Right ventricle myocardium superior (tissue), 1 donor: ENCODE results near the gene IGSF22. TPM values are rescaled to one million over a fixed set of nuclear protein-coding genes. Genes with fewer than 3 reads are reported as not detected.
"Not testable (repeated sequence)": the region's sequence is repeated elsewhere in the genome, so short reads cannot be mapped to it uniquely, and the experiment has no call there.

Source experiments
- ATAC-seq: fragments of 200-7000 bp; cut with Tn5 transposase; one replicate; pipeline ENCODE4 v1.9.1; 2020; ENCODE audit warnings: mild to moderate bottlenecking; ENCODE audit not compliant: poor library complexity
- DNase-seq: peaks from one replicate; pipeline ENCODE4 v3.0.0-alpha.2; 2020
- intact Hi-C: fragments of 100-400 bp; cut with DNase I; formaldehyde crosslinking; loops from one replicate; pipeline ENCODE4 v1.11.2; 2022
- total RNA-seq: library from RNA; stranded (reverse); fragmentation: NEBNext Ultra II Directional; extraction: Animal tissue kit (Norgen Biotek cat#: 25700); gene quantifications from one replicate; pipeline ENCODE4 v1.2.1, GENCODE V29; 2021
- donor health status: DM: no; HTN: yes; CAD: no; lungs with severe emphysema.

The IGSF22 gene
- total RNA-seq, 1 donor from 2014 or later = 0.86 TPM

DNA sequence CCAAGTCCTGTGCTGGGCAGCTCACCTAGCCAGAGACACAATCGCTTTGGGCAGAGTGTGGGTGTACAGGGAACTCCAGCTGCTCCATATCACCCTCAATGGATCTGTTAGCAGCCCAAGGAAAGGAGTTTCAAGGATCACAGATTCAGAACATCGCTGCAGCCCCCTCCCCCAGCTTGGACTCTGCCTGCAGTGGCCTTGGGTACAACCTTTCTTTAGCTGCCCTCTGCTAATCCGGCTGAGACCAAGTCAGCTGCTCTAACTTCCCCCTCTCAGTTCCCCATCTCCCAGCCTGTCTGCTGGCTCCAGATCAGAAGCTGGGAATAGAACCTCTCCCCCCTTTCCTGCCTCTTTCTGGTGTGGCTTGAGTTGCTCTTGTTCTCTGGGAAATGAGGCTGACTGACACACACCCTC lies 26.1 kb downstream of the IGSF22 start:
- intact Hi-C loops = loop anchor here (10.0 kb wide), 1 partner anchor 115 kb away; the partner anchor contains the start of gene UEVLD
- no peak for DNase-seq
- peak; percentile 24 for ATAC-seq

DNA sequence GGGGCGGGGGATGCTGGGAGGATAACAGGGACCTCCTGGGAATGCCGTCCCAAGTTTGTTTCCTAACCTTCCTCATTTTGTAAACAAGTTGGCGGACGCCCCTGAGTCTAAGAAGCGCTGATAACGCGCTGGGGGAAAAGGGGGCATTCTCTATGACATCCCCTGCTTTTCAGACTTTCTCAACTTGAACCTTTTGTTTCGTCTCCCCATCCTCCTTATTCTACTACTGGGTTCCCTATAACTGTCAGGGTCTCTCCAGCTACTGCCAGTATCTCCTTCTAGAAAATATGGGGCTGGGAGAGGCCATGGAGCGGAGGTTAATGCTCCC lies 26.8 kb downstream of the IGSF22 start:
- ATAC-seq (no peak), DNase-seq (no peak)
- intact Hi-C loops = no loop called here

DNA sequence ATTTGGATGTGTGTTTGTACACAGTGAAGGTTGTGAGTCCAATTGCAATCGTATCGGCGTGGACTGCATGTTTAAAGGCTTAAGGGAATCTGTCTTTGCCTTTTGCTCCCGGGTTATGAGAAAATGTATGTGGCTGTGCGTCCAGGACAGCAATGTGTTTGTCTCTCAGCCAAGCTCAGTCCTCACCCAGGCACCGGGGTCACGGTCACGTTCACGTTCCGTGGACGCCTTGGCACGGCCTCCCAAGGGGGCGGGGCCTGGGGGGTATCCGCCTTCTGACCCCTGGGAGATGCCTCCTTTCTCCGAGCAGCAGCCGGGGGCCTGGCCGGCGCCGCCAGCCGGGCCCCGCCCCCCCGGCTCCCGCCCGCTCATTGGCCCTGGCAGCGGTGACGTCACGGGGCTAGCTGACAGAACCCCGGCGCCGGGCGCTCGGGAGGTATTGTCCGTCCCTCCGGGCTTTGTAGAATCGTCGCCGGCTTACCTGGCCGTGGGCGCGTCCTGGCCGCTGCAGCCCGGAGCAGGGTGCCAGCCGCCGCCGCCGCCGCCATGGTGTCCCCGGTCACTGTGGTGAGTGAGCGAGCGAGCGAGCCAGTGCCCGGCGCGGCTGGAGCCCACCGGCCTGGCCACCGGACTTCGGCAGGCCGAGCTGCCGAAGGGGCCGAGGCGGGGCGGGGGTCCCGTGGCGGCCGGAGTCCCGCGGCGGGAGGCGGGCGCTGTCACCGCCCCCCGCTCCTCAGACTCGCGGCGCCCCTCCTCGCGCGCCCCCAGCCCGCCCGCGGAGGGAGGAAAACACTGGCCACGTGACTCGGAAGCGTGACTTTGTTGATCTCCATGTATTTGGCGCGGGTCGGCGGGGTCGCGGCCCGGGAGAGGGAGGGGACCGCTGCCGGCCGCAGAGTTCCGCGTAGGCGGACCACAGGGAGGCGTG lies 27.4 kb downstream of the IGSF22 start, which contains the start of gene TMEM86A:
TSS of gene TMEM86A (plus strand) at position 439 of the 928 bp plus-strand sequence. CDS start at position 547, 108 bp downstream.
- intact Hi-C loops = no loop called here
- peak; percentile 96 for ATAC-seq
- DNase-seq = peak; percentile 97

DNA sequence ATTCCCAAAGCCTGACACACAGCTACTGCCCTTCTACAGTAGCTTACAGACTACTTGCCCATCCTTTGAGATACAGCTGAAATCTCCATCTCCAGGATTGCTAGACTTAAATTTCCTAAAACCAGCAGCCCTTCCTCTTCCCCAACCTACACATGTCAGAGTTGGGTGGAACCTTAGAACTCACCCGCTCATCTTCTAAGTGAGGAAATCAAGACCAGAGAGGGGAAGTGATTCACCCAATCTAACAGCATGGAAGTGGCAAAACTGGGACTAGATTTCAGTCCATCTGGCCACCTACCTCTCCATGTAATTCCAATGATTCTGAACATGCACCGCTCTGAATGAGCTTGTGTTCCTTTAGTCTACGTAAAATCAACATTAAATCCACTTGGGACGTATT lies 28.4 kb downstream of the IGSF22 start:
- intact Hi-C loops = no loop called here

DNA sequence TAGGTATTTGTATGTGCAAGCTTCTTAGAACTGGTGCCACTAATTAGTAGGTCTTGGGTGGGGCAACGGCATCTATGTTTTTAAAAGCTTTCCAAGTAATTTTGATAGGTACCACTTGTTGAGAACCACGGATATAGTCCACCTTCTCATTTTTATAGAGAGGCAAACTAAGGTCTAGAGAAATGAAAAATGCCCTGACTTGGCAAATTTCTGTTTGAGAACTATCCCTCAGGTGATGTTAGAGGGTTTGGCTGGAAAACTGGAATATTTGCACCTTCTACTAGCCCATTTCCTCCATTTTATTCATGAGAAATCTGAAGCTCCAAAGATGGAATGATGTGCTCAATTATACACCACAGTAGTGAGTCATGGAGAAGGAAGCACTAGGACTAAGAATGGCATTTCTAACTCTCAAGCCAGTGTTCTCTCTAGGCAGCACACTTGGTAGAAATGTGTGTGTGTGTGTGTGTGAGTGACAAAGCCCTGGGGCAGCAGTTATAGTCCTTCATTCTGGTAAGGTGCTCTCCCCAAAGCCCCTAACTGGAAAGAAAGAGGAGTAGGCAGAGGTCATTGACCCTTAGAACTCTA lies 29.3 kb downstream of the IGSF22 start:
- DNase-seq (no peak), ATAC-seq (no peak)
- intact Hi-C loops = no loop called here

More for the DNA sequence above, 28.4 kb downstream of the IGSF22 start:
- DNase-seq (no peak), ATAC-seq (no peak)

DNA sequence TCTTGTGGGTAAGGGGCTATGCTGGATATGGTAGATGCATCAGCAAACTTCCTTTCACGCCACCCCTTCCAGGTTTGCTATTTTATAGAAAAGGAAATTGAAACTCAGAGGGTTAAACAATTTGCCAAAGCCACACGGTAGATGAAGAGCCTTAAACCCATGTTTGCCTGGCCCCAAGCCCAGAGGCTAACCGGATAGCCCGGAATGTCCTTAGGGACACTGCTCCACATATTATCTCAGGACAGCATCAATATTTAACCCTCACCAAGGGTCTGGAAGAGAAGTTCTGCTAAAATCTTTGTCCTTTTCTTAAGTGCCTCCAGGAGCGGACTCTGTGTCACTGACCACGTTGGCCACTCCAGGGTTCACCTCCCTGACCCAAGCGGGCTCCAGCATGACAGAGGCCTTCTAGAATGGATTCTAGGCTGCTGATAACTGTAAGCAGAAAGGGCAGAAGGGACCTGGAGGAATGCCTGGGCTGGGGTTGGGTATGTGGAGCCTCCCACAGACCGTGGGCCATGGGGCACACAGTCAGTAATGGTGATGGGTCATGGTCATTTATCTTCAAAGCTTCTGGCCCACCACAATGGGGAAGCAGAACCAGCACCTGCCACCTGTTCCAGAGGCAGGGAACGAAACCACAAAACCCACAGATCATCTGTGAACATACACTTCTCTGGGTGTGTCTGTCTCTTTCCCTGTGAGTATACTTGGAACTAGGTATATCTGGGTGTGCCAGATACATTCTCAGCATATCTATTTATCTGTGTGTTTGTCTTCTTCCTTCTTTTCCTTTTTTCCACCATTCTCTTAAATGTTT lies 32.8 kb downstream of the IGSF22 start:
- ATAC-seq (no peak), DNase-seq (no peak)
- intact Hi-C loops = no loop called here

DNA sequence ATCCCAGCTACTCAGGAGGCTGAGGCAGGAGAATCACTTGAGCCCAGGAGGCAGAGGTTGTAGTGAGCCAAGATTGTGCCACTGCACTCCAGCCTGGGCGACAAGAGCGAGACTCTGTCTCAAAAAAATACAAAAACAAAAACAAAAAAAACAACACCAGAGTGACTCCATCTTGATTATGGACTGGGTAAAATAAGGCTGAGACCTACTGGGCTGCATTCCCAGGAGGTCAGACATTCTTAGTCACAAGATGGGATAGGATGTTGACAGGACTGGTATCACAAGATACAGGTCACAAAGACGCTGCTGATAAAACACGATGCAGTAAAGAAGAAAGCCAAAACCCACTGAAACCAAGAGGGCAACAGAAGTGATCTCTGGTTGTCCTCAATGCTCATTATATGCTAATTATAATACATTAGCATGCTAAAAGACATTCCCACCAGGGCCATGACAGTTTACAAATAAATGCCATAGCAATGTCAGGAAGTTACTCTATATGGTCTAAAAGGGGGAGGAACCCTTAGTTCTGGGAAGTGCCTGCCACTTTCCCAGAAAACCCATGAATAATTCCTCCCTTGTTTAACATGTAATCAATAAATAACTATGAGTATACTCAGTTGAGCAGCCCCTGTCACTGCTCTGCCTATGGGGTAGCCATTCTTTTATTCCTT lies 34.4 kb downstream of the IGSF22 start:
- DNase-seq, ATAC-seq, intact Hi-C loops: not testable (repeated sequence)

DNA sequence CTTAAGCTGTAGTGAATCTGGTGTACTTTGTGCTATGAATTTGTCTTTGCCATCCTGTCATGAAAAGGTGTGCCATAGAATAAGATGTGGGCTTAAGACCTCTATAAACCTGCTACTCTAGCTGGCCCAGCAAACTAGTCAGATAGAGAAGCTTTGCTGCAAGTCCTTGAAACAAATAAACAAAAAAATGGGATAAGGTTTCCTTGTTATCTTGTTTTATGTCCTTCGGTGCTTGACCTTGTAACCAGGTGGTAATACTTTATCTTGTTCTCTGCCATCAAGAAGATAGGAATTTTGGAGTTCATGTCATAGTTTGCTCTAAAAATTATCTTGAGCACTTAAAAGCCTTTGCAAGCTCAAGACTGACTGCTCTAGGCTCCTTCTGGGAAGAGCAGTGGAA lies 41.7 kb downstream of the IGSF22 start:
- intact Hi-C loops = no loop called here
- DNase-seq = no peak
- ATAC-seq = no peak

DNA sequence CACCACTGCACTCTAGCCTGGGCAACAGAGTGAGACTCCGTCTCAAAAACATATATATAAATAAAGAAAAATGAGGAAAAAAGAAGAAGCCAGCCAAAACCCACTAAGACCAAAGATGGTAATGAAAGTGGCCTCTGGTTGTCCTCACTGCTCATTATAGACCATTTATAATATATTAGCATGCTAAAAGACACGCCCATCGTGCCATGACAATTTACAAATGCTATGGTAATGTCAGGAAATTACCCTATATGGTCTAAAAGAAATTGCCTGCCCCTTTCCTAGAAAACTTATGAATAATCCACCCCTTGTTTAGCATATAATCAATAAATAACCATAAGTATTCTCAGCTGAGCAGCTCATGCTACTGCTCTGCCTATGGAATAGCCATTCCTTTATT lies 43.5 kb downstream of the IGSF22 start:
- DNase-seq (no peak), ATAC-seq (no peak)
- intact Hi-C loops = no loop called here

DNA sequence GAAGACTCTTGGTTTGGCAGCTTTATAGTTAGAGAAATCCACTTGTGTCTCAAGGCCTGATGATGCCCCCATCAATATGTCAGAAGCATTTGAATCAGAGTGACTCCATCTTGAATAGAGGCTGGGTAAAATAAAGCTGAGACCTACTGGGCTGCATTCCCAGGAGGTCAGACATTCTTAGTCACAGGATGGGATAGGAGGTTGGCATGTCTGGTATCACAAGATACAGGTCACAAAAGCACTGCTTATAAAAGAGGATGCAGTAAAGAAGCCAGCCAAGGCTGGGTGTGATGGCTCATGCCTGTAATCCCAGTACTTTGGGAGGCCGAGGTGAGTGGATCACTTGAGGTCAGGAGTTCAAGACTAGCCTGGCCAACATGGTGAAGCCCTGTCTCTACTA lies 44.0 kb downstream of the IGSF22 start:
- ATAC-seq, intact Hi-C loops, DNase-seq: not testable (repeated sequence)

DNA sequence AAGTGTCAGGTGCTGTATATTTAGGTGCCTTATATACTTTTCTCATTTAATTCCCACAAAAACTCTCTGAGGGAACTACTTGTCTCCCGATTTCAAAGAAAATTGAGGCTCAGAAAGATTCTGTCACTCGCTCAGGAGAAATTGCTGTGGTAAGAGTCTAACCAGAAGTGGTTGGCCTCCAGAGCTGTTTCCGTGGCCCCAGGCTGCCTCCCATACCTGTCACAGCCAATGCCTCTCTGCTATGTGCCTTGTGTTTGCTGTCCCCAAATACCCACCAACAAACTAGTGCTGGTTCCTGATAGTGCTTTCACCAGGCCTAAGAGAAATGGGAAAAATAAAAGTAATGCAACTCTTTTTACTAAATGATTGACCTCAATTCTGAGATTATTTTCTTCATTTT lies 48.4 kb downstream of the IGSF22 start:
- no peak for DNase-seq
- intact Hi-C loops = no loop called here
- no peak for ATAC-seq

DNA sequence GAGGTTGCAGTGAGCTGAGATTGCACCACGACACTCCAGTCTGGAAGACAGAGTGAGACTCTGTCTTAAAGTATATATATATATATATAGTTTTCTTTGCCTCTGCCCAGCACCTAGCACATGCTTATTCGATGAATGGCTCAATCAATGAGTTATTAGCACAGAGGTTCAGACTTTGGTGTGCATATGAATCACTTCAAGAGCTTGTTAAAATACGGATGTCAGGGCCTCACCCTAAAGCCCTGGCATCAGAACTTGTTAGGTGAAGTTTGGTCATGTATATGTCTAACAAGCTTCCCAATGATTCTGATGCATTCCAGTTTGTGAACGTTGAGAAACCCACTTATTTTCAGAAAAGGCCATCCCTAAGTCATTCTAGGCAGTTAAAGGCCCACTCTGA lies 49.2 kb downstream of the IGSF22 start:
- DNase-seq = no peak
- intact Hi-C loops = no loop called here
- no peak for ATAC-seq

DNA sequence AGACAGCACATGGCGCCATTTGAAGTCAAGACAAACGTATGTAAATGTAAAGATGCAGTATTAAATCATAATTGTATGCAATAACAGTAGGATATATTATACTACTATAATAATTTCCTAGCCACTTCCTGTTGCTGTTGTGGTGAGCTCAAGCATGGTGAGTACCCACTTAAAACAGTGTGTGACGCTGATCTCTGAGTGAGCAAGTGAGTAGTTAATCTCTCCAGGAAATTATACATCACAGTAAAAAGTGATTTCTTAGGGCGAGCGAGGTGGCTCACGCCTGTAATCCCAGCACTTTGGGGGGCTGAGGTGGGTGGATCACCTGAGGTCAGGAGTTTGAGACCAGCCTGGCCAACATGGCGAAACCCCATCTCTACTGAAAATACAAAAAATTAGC lies 53.8 kb downstream of the IGSF22 start:
- DNase-seq, ATAC-seq, intact Hi-C loops: not testable (repeated sequence)

DNA sequence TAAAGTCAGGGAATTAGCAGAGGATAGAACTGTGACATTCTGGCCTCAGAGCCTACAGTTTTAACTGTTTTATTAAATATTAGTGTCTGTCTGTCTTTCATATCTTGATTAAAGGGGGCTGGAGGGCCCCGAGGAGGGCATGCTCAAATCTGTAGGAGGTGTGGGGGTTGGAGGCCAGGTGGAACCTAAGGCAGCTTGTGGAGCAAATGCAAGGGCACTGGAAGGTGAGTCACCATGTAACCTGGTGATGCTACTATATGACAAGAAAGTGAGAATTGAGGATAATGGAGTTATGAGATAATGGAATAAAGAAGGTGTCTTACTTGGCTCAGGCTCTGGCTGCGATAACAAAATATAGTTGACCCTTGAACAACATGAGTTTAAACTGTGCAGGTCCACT lies 54.7 kb downstream of the IGSF22 start:
- intact Hi-C loops = no loop called here
- ATAC-seq = no peak
- no peak for DNase-seq

DNA sequence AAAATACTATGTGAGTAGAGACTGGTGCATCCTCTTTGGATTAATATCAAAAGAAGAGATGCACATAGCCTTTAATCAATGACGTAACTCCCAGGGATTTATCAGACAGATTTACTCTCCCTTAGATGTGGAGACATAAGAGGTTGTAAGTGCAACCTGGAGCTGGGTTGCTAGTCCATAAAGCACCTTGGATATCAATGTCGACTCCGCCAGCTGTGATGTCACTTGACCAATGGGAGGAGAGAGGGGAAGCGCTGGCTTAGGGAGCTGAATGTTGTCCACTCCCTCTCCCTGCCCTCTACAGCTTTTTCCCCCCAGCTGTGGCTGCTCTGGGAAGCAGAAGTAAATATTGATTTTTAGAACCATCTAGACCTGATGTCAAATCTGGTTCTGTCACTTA lies 56.3 kb downstream of the IGSF22 start:
- DNase-seq (no peak), ATAC-seq (no peak)
- intact Hi-C loops = no loop called here

DNA sequence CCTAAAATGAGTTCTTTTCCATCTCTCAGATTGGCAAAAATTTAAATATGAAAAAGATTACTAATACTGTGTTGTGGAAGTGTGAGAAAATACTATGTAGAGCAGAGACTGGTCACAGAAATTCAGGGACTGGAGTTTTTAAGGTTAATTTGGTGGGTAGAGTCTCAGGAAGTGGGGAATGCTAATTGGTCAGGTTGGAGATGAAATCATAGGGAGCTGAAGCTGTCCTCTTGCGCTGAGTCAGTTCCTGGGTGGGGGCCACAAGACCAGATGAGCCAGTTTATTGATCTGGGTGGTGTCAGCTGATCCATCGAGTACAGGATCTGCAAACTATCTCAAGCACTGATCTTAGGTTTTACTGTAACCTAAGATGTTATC lies 56.8 kb downstream of the IGSF22 start:
- DNase-seq = no peak
- no peak for ATAC-seq
- intact Hi-C loops = no loop called here

DNA sequence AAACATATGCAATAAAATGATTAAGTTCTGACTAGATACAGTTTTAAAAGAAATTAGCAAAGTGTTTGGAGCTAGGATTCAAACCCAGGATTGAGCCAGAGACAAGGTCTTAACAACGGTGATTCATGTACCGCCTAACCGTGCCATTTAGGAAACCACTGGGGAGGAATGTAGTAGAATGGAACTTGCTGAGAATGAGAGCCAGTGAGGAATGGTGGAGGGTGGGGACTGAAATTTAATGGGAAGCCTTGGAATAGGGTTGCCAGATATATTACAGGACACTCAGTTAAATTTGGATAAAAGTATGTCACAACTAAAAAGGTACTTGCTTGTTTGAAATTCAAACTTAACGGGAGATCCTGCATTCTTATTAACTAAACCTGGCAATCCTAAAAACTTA lies 57.9 kb downstream of the IGSF22 start:
- intact Hi-C loops = no loop called here
- ATAC-seq (no peak), DNase-seq (no peak)

DNA sequence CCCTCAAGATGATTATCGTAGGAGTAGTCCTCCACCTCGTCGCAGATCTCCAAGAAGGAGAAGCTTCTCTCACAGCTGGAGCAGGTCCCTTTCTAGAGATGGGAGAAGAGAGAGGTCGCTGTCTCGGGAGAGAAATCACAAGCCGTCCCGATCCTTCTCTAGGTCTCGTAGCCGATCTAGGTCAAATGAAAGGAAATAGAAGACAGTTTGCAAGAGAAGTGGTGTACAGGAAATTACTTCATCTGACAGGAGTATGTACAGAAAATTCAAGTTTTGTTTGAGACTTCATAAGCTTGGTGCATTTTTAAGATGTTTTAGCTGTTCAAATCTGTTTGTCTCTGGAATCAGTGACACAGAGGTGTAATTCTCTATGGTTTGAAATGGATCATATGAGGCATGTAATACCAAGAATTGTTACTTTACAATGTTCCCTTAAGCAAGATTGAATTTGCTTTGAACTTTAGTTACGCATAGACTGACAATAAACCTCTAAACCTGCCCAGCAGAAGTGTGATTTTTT lies 60.6 kb downstream of the IGSF22 start:
- ATAC-seq, DNase-seq, intact Hi-C loops: not testable (repeated sequence)

DNA sequence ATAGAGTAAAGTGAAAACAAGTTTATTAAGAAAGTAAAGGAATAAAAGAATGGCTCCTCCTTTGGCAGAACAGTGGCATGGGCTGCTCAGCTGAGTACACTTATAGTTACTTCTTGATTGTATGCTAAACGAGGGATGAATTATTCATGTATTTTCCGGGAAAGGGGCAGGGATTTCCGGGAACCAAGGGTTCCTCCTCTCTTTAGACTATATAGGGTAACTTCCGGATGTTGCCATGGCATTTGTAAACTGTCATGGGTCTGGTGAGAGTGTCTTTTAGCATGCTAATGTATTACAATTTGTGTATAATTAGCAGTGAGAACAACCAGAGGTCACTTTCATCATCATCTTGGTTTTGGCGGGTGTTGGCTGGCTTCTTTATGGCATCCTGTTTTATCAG lies 68.3 kb downstream of the IGSF22 start:
- intact Hi-C loops = no loop called here
- ATAC-seq (no peak), DNase-seq (no peak)
